Upper lobe of left lung (tissue), 6 donors: ENCODE measurements around the gene GOLGA6L10. TPM values are rescaled to one million over a fixed set of nuclear protein-coding genes. Genes with fewer than 3 reads are reported as not detected.

ENCODE experiments used
- ATAC-seq, 2 donors: fragments of 200-7000 bp; cut with Tn5 transposase; one replicate each; pipeline ENCODE4 v1.9.1; 2022; ENCODE audit warnings: mild to moderate bottlenecking in 2 of 2, moderate library complexity in 2 of 2; ENCODE audit not compliant: low FRiP score in 2 of 2
- DNase-seq, 2 donors: peaks; one replicate each; pipeline ENCODE4 v3.0.0-alpha.2; 2019 to 2020
- H3K27ac ChIP-seq, 4 donors: fragments of 200-600 bp; sonication (generic); one replicate each; pipeline ENCODE4 v1.5.1; 2016 to 2019
- H3K27me3 ChIP-seq, 4 donors: fragments of 200-600 bp; sonication (generic); one replicate each; pipeline ENCODE4 v1.5.1; 2017 to 2019
- H3K36me3 ChIP-seq, 4 donors: fragments of 200-600 bp; sonication (generic); one replicate each; pipeline ENCODE4 v1.5.1; 2016 to 2019
- H3K4me1 ChIP-seq, 4 donors: fragments of 200-600 bp; sonication (generic); one replicate each; pipeline ENCODE4 v1.5.1; 2018 to 2019
- H3K4me3 ChIP-seq, 4 donors: fragments of 200-600 bp; sonication (generic); one replicate each; pipeline ENCODE4 v1.5.1; 2017 to 2019; ENCODE audit warnings: mild to moderate bottlenecking in 2 of 4, moderate library complexity in 1 of 4
- H3K9me3 ChIP-seq, 4 donors: fragments of 200-600 bp; sonication (generic); one replicate each; pipeline ENCODE4 v1.5.1; 2018 to 2019
- CTCF ChIP-seq, 6 experiments: fragments of 450-650 bp in 4 of 6; fragments of 200-600 bp in 2 of 6; sonication (generic) in 2 of 6; IDR thresholded peaks; one replicate each; pipeline ENCODE4 v1.5.1; 2016 to 2019; ENCODE audit warnings: antibody characterized with exemption in 6 of 6
- EP300 ChIP-seq, 4 donors: sonication (generic); formaldehyde crosslinking; IDR thresholded peaks; one replicate each; pipeline ENCODE4 v1.5.1; 2017; ENCODE audit warnings: antibody characterized with exemption in 4 of 4, control low read depth in 2 of 4
- POLR2A ChIP-seq, 4 donors: fragments of 450-650 bp; IDR thresholded peaks; one replicate each; pipeline ENCODE4 v1.5.1; 2016 to 2017; ENCODE audit warnings: antibody characterized with exemption in 4 of 4, mild to moderate bottlenecking in 2 of 4
- POLR2AphosphoS5 ChIP-seq, 2 donors: sonication (generic); formaldehyde crosslinking; IDR thresholded peaks; one replicate each; pipeline ENCODE4 v1.5.1; 2017; ENCODE audit warnings: antibody characterized with exemption in 2 of 2
- WGBS, 2 donors: methylation state at CpG; one replicate each; pipeline ENCODE4 v1.1.5; 2017 to 2018; 5-methylcytosine and 5-hydroxymethylcytosine counted together
- total RNA-seq, 6 donors: library from RNA; depleted of rRNA in 4 of 6; stranded (reverse); fragments of >200 nt in 4 of 6; gene quantifications; one replicate each; pipeline versions ENCODE4 v1.1.0 to v1.2.1, GENCODE V29; 2016 to 2021
- donor health status: DM: no; HTN: no; CAD: no; lungs with moderate emphysema.
- donor health status: DM: no; HTN: yes; CAD: no; lungs with severe emphysema.

GOLGA6L10 gene
- total RNA-seq, 6 donors from 2014 or later, result 0.34 to 4.3 (median 1.2) TPM

DNA sequence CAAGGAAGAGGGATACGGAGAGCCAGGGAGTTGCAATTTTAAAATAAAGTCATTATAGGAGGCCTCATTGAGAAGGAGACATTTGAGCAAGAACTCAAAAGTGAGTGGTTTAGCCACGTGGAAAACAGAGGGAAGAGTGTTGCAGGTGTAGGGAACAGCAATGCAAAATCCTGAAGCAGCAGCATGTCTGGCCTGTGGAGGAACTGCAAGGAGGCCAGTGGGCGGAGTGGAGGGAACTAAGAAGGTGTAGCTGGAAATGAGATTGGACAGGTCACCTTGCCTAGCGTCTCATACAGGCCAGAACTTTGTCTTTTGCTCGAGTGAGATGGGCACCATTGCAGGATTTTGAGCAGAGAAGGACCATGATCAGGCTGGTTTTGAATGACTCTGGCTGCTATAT lies 51.7 kb downstream of the GOLGA6L10 start:
- H3K27ac ChIP-seq, result no peak overlapping the region
- TF ChIP-seq POLR2A (IDR thresholded peaks at IDR 0.05), result no peak
- no peak for TF ChIP-seq CTCF (IDR thresholded peaks at IDR 0.05)
- TF ChIP-seq EP300 (IDR thresholded peaks at IDR 0.05), result no peak
- no peak for TF ChIP-seq POLR2AphosphoS5 (IDR thresholded peaks at IDR 0.05)
- no peak for DNase-seq
- H3K4me3 ChIP-seq, result no peak overlapping the region
- no peaks in the 10 kb centered on the region for H3K27me3 ChIP-seq
- WGBS, 2 donors, result 91% methylated on average over 5 of the region's 5 CpGs
- H3K36me3 ChIP-seq, result no peaks in the 10 kb centered on the region
- H3K4me1 ChIP-seq, result peaks cover 0 to 4% (median 2%) of the 10 kb centered on the region in 4 donors
- ATAC-seq, result no peak
- no peaks in the 10 kb centered on the region for H3K9me3 ChIP-seq

GRCh38 chr15:82294061-82294690 lies 55.1 kb downstream of the GOLGA6L10 start:
- ATAC-seq (no peak), DNase-seq (no peak)
- TF ChIP-seq POLR2AphosphoS5 (IDR thresholded peaks at IDR 0.05), result no peak
- no peak for TF ChIP-seq EP300 (IDR thresholded peaks at IDR 0.05)
- no peak for TF ChIP-seq CTCF (IDR thresholded peaks at IDR 0.05)
- no peak for TF ChIP-seq POLR2A (IDR thresholded peaks at IDR 0.05)
- H3K27ac ChIP-seq, result no peak overlapping the region
- no peaks in the 10 kb centered on the region for H3K27me3 ChIP-seq
- peaks cover 0 to 4% (median 2%) of the 10 kb centered on the region in 4 donors for H3K4me1 ChIP-seq
- H3K9me3 ChIP-seq, result no peaks in the 10 kb centered on the region
- no peak overlapping the region for H3K4me3 ChIP-seq
- H3K36me3 ChIP-seq, result no peaks in the 10 kb centered on the region
- WGBS, 2 donors, result 46 to 63% methylated on average over 6 to 11 of the region's 11 CpGs

DNA sequence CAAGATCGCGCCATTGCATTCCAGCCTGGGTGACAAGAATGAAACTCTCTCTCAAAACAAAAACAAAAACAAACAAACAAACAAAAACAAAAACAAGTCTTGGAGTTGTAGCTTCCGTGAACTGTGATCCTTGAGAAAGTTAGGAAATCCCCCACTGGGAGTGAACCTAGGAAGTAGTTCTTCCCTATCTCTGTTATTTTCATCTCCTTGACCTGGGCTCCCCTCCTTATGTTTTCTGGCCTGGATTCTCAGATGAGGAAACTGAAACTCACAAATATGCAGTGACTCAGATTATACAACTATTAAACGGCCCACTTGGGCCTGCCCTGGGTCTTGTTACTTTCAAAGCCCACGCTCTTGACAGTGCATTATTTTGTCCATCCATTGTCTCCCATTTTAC lies 57.0 kb downstream of the GOLGA6L10 start:
- DNase-seq (no peak), ATAC-seq (no peak)
- Histone ChIP-seq H3K4me3 (no peak overlapping the region), H3K27me3 (no peaks in the 10 kb centered on the region), H3K4me1 (no peaks in the 10 kb centered on the region), H3K36me3 (no peaks in the 10 kb centered on the region), H3K9me3 (no peaks in the 10 kb centered on the region), H3K27ac (no peak overlapping the region)
- WGBS, 2 donors, result 82 to 86% methylated on average over 5 of the region's 5 CpGs
- TF ChIP-seq CTCF (IDR thresholded peaks at IDR 0.05), result no peak
- no peak for TF ChIP-seq POLR2A (IDR thresholded peaks at IDR 0.05)
- no peak for TF ChIP-seq EP300 (IDR thresholded peaks at IDR 0.05)
- no peak for TF ChIP-seq POLR2AphosphoS5 (IDR thresholded peaks at IDR 0.05)

Other genes starting within 250 kb of the GOLGA6L10 start
- 10 to 100 TPM in 5 of 6 donors, 1 to 10 TPM in 1; 9.7 to 27.7 (median 17.0) TPM for gene EFL1, start 86.7 kb downstream of the GOLGA6L10 start, total RNA-seq
- gene SAXO2, start 86.7 kb downstream of the GOLGA6L10 start, total RNA-seq, result 10 to 100 TPM in 4 of 6 donors, 1 to 10 TPM in 2; 2.5 to 58.6 (median 11.2) TPM
- gene GOLGA6L9, start 80.3 kb upstream of the GOLGA6L10 start, total RNA-seq, result 10 to 100 TPM in 2 of 6 donors, 1 to 10 TPM in 4; 2.9 to 83.8 (median 6.3) TPM
- 1,000 to 10,000 TPM in 4 of 6 donors, 100 to 1,000 TPM in 2; 299 to 1,601 (median 1,108) TPM for gene RPS17, start 191.0 kb upstream of the GOLGA6L10 start, total RNA-seq